Endothelial cell of umbilical vein (primary cell): ENCODE results near the gene MAX.

Source experiments
- EZH2 ChIP-seq: IDR thresholded peaks from 2 replicates; pipeline ENCODE4 v1.6.1; 2012; ENCODE audit warnings: borderline replicate concordance, low read depth, mild to moderate bottlenecking, moderate library complexity, low read length, inconsistent platforms; ENCODE audit not compliant: severe bottlenecking
- JUN ChIP-seq: IDR thresholded peaks from 2 replicates; pipeline ENCODE4 v1.6.1; 2011; ENCODE audit warnings: borderline replicate concordance, low read depth; ENCODE audit not compliant: insufficient read length, insufficient read depth
- MYC ChIP-seq: IDR thresholded peaks from one replicate; pipeline ENCODE4 v1.6.1; 2011; ENCODE audit warnings: mild to moderate bottlenecking, low read depth, low read length
- POLR2A ChIP-seq: IDR thresholded peaks from 2 replicates; pipeline ENCODE4 v1.6.1; 2012; ENCODE audit warnings: low read depth, mild to moderate bottlenecking, control low read depth, low read length
- POLR2AphosphoS5 ChIP-seq: IDR thresholded peaks from 2 replicates; pipeline ENCODE4 v1.6.1; 2012; ENCODE audit warnings: low read depth, mild to moderate bottlenecking, control low read depth, low read length, moderate library complexity; ENCODE audit not compliant: insufficient read depth
- TF ChIP-seq, protein P1 (sequence below), 2 donors: IDR thresholded peaks; 1 replicate in 1 of 2; 2 replicates in 1 of 2; pipeline ENCODE4 v1.5.1; 2011; ENCODE audit warnings: low read length in 2 of 2, mild to moderate bottlenecking in 2 of 2, moderate library complexity in 2 of 2, control low read depth in 1 of 2, inconsistent platforms in 1 of 2, low read depth in 1 of 2; ENCODE audit not compliant: insufficient read depth in 1 of 2; ENCODE audit errors: extremely low read depth in 1 of 2
- TF ChIP-seq, protein P2 (sequence below): IDR thresholded peaks from 2 replicates; pipeline ENCODE4 v1.6.1; 2011; ENCODE audit not compliant: insufficient read depth, insufficient read length

DNA sequence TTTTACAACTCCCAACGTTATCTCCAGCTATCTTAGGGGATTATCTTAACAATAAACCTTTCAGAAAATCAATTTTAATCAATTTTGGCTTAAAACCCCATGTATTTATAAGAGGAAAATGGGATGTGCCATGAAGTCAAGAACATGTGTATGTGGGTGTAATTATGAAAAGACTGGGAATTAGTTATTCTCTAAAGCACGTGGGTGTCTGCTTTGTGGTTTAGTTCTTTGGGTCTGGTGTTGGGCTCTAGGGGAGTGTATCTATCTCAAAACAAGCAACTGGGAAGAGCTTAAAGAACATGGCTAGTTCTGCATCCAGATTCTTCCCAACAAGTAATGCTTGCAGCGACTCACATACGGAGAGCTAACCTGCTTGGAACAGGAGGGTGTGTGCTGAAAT lies 40.1 kb upstream of the MAX start:
- TF ChIP-seq POLR2AphosphoS5 (no peak), POLR2A (no peak), EZH2 (no peak), JUN (no peak), MYC (no peak)
- TF ChIP-seq, protein P1, sequence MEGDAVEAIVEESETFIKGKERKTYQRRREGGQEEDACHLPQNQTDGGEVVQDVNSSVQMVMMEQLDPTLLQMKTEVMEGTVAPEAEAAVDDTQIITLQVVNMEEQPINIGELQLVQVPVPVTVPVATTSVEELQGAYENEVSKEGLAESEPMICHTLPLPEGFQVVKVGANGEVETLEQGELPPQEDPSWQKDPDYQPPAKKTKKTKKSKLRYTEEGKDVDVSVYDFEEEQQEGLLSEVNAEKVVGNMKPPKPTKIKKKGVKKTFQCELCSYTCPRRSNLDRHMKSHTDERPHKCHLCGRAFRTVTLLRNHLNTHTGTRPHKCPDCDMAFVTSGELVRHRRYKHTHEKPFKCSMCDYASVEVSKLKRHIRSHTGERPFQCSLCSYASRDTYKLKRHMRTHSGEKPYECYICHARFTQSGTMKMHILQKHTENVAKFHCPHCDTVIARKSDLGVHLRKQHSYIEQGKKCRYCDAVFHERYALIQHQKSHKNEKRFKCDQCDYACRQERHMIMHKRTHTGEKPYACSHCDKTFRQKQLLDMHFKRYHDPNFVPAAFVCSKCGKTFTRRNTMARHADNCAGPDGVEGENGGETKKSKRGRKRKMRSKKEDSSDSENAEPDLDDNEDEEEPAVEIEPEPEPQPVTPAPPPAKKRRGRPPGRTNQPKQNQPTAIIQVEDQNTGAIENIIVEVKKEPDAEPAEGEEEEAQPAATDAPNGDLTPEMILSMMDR (IDR thresholded peaks at IDR 0.05; ENCODE audit: extremely low read depth in 1 of 2, insufficient read depth in 1 of 2, low read depth in 1 of 2, low read length in 2 of 2): no peak
- TF ChIP-seq, protein P2, sequence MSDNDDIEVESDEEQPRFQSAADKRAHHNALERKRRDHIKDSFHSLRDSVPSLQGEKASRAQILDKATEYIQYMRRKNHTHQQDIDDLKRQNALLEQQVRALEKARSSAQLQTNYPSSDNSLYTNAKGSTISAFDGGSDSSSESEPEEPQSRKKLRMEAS: no peak
